SK-N-SH treated with all-trans-retinoic acid at 6 μM for 48 hours (cell line): ENCODE measurements around the gene GDF11.

ENCODE experiments used
- TCF4 ChIP-seq: fragments of 250-450 bp; sonication (Bioruptor Pico); IDR thresholded peaks from 2 replicates; pipeline ENCODE4 v1.8.0; 2021; ENCODE audit warnings: mild to moderate bottlenecking, moderate library complexity, borderline replicate concordance
- ZNF70 ChIP-seq: fragments of 450-650 bp; formaldehyde crosslinking; IDR thresholded peaks from 2 replicates; pipeline ENCODE4 v1.5.0; 2020; ENCODE audit warnings: mild to moderate bottlenecking, moderate library complexity
- TF ChIP-seq, protein P1 (sequence below): fragments of 250-450 bp; sonication (Bioruptor Pico); IDR thresholded peaks from 2 replicates; pipeline ENCODE4 v1.5.0; 2020; ENCODE audit warnings: mild to moderate bottlenecking, moderate library complexity
- TF ChIP-seq, protein P2 (sequence below): fragments of 250-450 bp; sonication (Bioruptor Pico); IDR thresholded peaks from 2 replicates; pipeline ENCODE4 v1.8.0; 2020; ENCODE audit warnings: mild to moderate bottlenecking, moderate library complexity, borderline replicate concordance

DNA sequence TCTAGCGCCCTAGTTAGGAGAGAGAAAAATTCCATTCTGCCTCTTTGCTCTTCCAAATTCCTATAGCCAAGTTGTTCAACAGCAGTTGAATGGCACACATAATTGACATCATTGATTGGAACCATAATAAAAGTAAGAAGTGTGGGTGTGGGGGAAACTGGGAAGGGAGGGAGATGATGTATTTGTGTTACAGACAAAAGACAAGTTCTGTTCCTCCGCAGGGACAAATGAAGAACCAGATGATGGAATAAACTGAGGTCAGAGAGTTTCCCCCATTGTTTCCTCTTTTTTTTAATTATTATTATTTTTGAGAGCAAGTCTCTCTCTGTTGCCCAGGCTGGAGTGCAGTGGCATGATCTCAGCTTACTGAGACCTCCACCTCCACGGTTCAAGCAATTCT lies 34.9 kb downstream of the GDF11 start:
- no peak for TF ChIP-seq ZNF70 (CRISPR knock-in tag)
- TF ChIP-seq, protein P1, sequence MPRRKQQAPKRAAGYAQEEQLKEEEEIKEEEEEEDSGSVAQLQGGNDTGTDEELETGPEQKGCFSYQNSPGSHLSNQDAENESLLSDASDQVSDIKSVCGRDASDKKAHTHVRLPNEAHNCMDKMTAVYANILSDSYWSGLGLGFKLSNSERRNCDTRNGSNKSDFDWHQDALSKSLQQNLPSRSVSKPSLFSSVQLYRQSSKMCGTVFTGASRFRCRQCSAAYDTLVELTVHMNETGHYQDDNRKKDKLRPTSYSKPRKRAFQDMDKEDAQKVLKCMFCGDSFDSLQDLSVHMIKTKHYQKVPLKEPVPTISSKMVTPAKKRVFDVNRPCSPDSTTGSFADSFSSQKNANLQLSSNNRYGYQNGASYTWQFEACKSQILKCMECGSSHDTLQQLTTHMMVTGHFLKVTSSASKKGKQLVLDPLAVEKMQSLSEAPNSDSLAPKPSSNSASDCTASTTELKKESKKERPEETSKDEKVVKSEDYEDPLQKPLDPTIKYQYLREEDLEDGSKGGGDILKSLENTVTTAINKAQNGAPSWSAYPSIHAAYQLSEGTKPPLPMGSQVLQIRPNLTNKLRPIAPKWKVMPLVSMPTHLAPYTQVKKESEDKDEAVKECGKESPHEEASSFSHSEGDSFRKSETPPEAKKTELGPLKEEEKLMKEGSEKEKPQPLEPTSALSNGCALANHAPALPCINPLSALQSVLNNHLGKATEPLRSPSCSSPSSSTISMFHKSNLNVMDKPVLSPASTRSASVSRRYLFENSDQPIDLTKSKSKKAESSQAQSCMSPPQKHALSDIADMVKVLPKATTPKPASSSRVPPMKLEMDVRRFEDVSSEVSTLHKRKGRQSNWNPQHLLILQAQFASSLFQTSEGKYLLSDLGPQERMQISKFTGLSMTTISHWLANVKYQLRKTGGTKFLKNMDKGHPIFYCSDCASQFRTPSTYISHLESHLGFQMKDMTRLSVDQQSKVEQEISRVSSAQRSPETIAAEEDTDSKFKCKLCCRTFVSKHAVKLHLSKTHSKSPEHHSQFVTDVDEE (CRISPR knock-in tag), result no peak
- TF ChIP-seq, protein P2, sequence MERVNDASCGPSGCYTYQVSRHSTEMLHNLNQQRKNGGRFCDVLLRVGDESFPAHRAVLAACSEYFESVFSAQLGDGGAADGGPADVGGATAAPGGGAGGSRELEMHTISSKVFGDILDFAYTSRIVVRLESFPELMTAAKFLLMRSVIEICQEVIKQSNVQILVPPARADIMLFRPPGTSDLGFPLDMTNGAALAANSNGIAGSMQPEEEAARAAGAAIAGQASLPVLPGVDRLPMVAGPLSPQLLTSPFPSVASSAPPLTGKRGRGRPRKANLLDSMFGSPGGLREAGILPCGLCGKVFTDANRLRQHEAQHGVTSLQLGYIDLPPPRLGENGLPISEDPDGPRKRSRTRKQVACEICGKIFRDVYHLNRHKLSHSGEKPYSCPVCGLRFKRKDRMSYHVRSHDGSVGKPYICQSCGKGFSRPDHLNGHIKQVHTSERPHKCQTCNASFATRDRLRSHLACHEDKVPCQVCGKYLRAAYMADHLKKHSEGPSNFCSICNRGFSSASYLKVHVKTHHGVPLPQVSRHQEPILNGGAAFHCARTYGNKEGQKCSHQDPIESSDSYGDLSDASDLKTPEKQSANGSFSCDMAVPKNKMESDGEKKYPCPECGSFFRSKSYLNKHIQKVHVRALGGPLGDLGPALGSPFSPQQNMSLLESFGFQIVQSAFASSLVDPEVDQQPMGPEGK (CRISPR knock-in tag), result no peak
- TF ChIP-seq TCF4, result no peak
